Gastrocnemius medialis (tissue), 4 donors: ENCODE data around the gene TRAPPC8. TPM values are rescaled to one million over a fixed set of nuclear protein-coding genes. Genes with fewer than 3 reads are reported as not detected.
"Not testable (repeated sequence)": the region's sequence is repeated elsewhere in the genome, so short reads cannot be mapped to it uniquely, and the experiment has no call there.

ENCODE experiments used
- ATAC-seq, 2 donors: fragments of 150-250 bp; one replicate each; pipeline ENCODE4 v1.9.1; 2016
- DNase-seq, 2 donors: peaks; one replicate each; pipeline ENCODE4 v3.0.0-alpha.2; 2019
- H3K27ac ChIP-seq, 4 donors: fragments of 200-600 bp; sonication (generic); 1 replicate in 1 of 4; 2 replicates in 3 of 4; pipeline ENCODE4 v1.5.1; 2016 to 2018; ENCODE audit warnings: mild to moderate bottlenecking in 2 of 4, moderate library complexity in 1 of 4
- H3K27me3 ChIP-seq, 3 donors: fragments of 200-600 bp; sonication (generic) in 2 of 3; 1 replicate in 1 of 3; 2 replicates in 2 of 3; pipeline versions ENCODE4 v1.5.1 to v1.6.0; 2016 to 2019; ENCODE audit warnings: mild to moderate bottlenecking in 1 of 3, moderate library complexity in 1 of 3
- H3K36me3 ChIP-seq, 2 donors: fragments of 200-600 bp; sonication (generic) in 1 of 2; one replicate each; pipeline ENCODE4 v1.5.1; 2017 to 2018
- H3K4me1 ChIP-seq, 2 donors: fragments of 200-600 bp; sonication (generic) in 1 of 2; one replicate each; pipeline ENCODE4 v1.5.1; 2016 to 2017; ENCODE audit warnings: mild to moderate bottlenecking in 2 of 2
- H3K4me3 ChIP-seq, 4 donors: fragments of 200-600 bp; sonication (generic) in 3 of 4; 1 replicate in 1 of 4; 2 replicates in 3 of 4; pipeline ENCODE4 v1.5.1; 2016 to 2019; ENCODE audit warnings: mild to moderate bottlenecking in 2 of 4
- H3K9me3 ChIP-seq, 3 donors: fragments of 200-600 bp; sonication (generic) in 2 of 3; 1 replicate in 1 of 3; 2 replicates in 2 of 3; pipeline ENCODE4 v1.5.1; 2016 to 2019
- CTCF ChIP-seq, 5 experiments: fragments of 450-650 bp in 3 of 5; fragments of 200-600 bp in 2 of 5; sonication (generic) in 2 of 5; IDR thresholded peaks in 4 of 5; conservative IDR thresholded peaks in 1 of 5; 1 replicate in 4 of 5; 2 replicates in 1 of 5; pipeline ENCODE4 v1.5.1; 2016 to 2019; ENCODE audit warnings: antibody characterized with exemption in 5 of 5, mild to moderate bottlenecking in 3 of 5, moderate library complexity in 3 of 5
- POLR2A ChIP-seq, 2 donors: fragments of 450-650 bp; IDR thresholded peaks; one replicate each; pipeline ENCODE4 v1.6.1; 2017; ENCODE audit warnings: antibody characterized with exemption in 2 of 2, mild to moderate bottlenecking in 2 of 2, moderate library complexity in 2 of 2
- in situ Hi-C, 4 donors: fragments of 200-750 bp; cut with MboI; loops; one replicate each; pipeline versions ENCODE4 v1.15.0 to v1.8.0; 2017; ENCODE audit warnings: low sequenced_read_pairs in 4 of 4
- intact Hi-C: fragments of 100-400 bp; cut with DNase I; formaldehyde crosslinking; loops from one replicate; pipeline ENCODE4 v1.15.1; 2023; ENCODE audit warnings: low total_unique reads
- total RNA-seq, 4 donors: library from RNA; depleted of rRNA; stranded (reverse); fragments of >200 nt; gene quantifications; one replicate each; pipeline versions ENCODE4 v1.1.0 to v1.2.3, GENCODE V29; 2016

TRAPPC8 gene
- total RNA-seq, 4 donors from 2014 or later: 29.8 to 40.7 (median 39.1) TPM

DNA sequence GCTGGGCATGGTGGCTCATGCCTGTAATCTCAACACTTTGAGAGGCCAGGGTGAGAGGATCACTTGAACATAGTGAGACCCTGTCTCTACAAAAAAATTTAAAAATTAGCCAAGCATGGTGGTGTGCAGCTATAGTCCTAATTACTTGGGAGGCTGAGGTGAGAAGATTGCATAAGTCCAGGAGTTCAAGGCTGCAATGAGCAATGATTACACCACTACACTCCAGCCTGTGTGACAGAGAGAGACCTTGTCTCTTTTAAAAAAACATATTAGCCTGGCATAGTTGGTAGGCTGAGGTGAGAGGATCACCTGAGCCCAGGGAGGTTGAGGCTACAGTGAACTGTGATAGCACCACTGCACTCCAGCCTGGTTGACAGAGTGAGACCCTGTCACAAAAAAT is 13.7 kb downstream of the TRAPPC8 start:
- H3K36me3 ChIP-seq: peaks cover 0 to 20% of the 10 kb centered on the region in 2 donors
- ATAC-seq: no peak
- intact Hi-C loops: no loop called here
- H3K27me3 ChIP-seq: no peaks in the 10 kb centered on the region
- no peak for TF ChIP-seq POLR2A (IDR thresholded peaks at IDR 0.05)
- TF ChIP-seq CTCF (IDR thresholded peaks at IDR 0.05 in 4 of 5, conservative IDR thresholded peaks at IDR 0.05 in 1 of 5): no peak
- no peaks in the 10 kb centered on the region for H3K9me3 ChIP-seq
- no peak for DNase-seq
- H3K4me3 ChIP-seq: no peak overlapping the region
- in situ Hi-C loops: loop anchor here in 1 of 4 donors (25.0 kb wide), 1 partner anchor 158 kb away; the partner anchor contains the start of gene RNF138
- no peak overlapping the region for H3K27ac ChIP-seq
- H3K4me1 ChIP-seq: no peaks in the 10 kb centered on the region

DNA sequence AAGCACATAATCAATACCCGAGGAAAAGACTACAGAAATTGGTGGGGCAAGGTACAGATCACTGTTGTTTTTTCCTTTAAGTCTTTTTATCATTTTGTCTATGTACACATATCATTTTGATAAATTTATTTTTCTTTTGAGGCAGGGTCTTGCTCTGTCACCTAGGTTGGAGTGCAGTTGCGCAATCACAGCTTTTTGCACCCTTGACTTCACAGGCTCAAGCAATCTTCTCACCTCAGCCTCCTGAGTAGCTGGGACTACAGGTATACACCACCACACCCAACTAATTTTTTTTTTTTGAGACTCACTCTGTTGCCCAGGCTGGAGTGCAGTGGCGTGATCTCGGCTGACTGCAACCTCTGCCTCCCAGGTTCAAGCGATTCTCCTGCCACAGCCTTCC is 15.9 kb downstream of the TRAPPC8 start:
- peaks cover 0 to 27% of the 10 kb centered on the region in 2 donors for H3K36me3 ChIP-seq
- ATAC-seq, H3K4me3 ChIP-seq, H3K9me3 ChIP-seq, H3K27me3 ChIP-seq, DNase-seq, intact Hi-C loops, H3K4me1 ChIP-seq, H3K27ac ChIP-seq: not testable (repeated sequence)
- in situ Hi-C loops: loop anchor here in 1 of 4 donors (25.0 kb wide), 1 partner anchor 160 kb away; the partner anchor contains the start of gene RNF138

DNA sequence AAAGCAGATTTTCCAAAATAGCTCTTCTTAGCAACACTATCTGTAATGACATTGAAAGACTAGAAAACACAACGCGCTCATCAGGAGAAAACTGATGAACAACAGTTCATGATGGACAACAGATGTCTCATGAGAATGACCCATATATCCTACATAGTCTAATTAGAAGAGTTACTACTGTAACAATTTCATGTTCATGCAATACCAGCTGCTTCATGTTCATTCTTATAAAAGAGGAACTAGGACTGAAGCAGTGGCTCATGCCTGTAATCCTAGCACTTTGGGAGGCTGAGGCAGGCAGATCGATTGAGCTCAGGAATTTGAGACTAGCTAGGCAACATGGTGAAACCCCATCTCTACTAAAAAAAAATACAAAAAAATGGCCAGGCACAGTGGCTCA is 22.7 kb downstream of the TRAPPC8 start:
- DNase-seq (no peak), ATAC-seq (no peak)
- H3K9me3 ChIP-seq: no peaks in the 10 kb centered on the region
- intact Hi-C loops: no loop called here
- no peak overlapping the region for H3K4me3 ChIP-seq
- no peaks in the 10 kb centered on the region for H3K27me3 ChIP-seq
- peaks cover 0 to 15% of the 10 kb centered on the region in 2 donors for H3K36me3 ChIP-seq
- H3K27ac ChIP-seq: no peak overlapping the region
- TF ChIP-seq POLR2A (IDR thresholded peaks at IDR 0.05) (no peak), CTCF (IDR thresholded peaks at IDR 0.05 in 4 of 5, conservative IDR thresholded peaks at IDR 0.05 in 1 of 5) (no peak)
- no peaks in the 10 kb centered on the region for H3K4me1 ChIP-seq
- in situ Hi-C loops: no loop called here

DNA sequence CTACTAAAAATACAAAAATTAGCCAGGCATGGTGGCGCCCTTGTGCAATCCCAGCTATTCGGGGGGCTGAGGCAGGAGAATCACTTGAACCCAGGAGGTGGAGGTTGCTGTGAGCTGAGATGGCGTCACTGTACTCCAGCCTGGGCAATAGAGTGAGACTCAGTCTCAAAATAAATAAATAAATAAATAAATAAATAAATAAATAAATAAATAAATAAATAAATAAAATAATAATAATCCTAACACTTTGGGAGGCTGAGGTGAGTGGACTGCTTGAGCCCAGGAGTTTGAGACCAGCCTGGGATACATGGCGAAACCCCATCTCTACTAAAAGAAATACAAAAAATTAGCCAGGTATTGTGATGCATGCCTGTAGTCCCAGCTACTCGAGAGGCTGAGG is 23.6 kb downstream of the TRAPPC8 start:
- H3K27ac ChIP-seq, DNase-seq, H3K27me3 ChIP-seq, H3K9me3 ChIP-seq, H3K4me1 ChIP-seq, in situ Hi-C loops, intact Hi-C loops, H3K4me3 ChIP-seq, ATAC-seq: not testable (repeated sequence)
- H3K36me3 ChIP-seq: peaks cover 0 to 17% of the 10 kb centered on the region in 2 donors

DNA sequence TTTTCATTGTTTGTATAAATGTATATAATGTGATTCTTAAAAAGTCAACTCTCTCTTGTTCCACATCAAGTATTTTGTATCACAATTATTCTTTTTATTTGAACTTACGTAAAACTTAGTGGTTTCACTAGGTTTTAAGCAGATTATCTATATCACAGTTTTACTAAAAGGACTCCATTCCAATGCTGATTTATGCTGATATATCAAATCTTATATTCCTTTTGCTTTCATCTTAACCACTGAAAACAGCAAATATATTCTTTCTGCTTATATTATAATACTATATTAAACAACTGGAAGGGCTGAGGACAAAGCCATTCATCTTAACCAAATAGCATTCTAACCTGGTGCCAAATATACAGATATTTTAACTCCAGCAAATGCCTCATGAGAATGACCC is 24.2 kb downstream of the TRAPPC8 start:
- Histone ChIP-seq H3K9me3 (no peaks in the 10 kb centered on the region), H3K4me3 (no peak overlapping the region), H3K4me1 (no peaks in the 10 kb centered on the region), H3K27ac (no peak overlapping the region), H3K27me3 (no peaks in the 10 kb centered on the region), H3K36me3 (peaks cover 0 to 17% of the 10 kb centered on the region in 2 donors)
- TF ChIP-seq POLR2A (IDR thresholded peaks at IDR 0.05): no peak
- intact Hi-C loops: no loop called here
- in situ Hi-C loops: no loop called here
- ATAC-seq: no peak
- no peak for DNase-seq

DNA sequence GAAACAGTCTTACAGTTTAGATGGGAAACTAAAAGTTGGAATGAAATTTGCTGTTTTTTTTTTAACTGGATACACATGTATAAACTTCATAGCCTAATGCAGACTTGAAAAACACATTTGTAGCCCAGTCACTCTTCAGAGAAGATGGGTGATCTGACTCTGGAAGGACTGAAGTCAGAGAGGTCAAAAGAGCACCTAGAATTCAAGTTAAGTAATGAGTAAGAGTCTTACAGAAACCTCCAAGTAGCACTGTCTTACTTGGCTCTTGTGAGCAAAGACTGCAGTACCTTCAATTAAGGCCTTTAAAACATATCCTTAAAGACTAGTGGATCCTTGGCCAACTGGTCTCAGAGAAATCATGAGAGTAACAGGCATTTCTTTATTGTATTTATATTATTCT is 41.9 kb downstream of the TRAPPC8 start:
- Histone ChIP-seq H3K9me3 (no peaks in the 10 kb centered on the region), H3K4me1 (no peaks in the 10 kb centered on the region), H3K36me3 (peaks cover 0 to 65% of the 10 kb centered on the region in 2 donors), H3K4me3 (no peak overlapping the region), H3K27ac (no peak overlapping the region), H3K27me3 (no peaks in the 10 kb centered on the region)
- in situ Hi-C loops (no loop called here), intact Hi-C loops (no loop called here)
- TF ChIP-seq CTCF (IDR thresholded peaks at IDR 0.05 in 4 of 5, conservative IDR thresholded peaks at IDR 0.05 in 1 of 5): no peak
- TF ChIP-seq POLR2A (IDR thresholded peaks at IDR 0.05): no peak
- ATAC-seq: no peak
- DNase-seq: no peak

- H3K9me3 ChIP-seq, H3K27me3 ChIP-seq, H3K27ac ChIP-seq, H3K4me3 ChIP-seq, DNase-seq, intact Hi-C loops, in situ Hi-C loops, H3K4me1 ChIP-seq, ATAC-seq: not testable (repeated sequence)
- H3K36me3 ChIP-seq: peaks cover 0 to 65% of the 10 kb centered on the region in 2 donors
These were observed 43.2 kb downstream of the TRAPPC8 start for GRCh38 chr18:31899771-31900170.
